WTC11 (cell line): ENCODE measurements around the gene TNRC18. TPM values are rescaled to one million over a fixed set of nuclear protein-coding genes. Genes with fewer than 3 reads are reported as not detected.
"Not testable (repeated sequence)": the region's sequence is repeated elsewhere in the genome, so short reads cannot be mapped to it uniquely, and the experiment has no call there.

Source experiments
- ATAC-seq: fragments of 200-7000 bp; cut with Tn5 transposase; 2 replicates; pipeline ENCODE4 v1.10.0; 2021; ENCODE audit warnings: mild to moderate bottlenecking, moderate library complexity
- CTCF ChIA-PET: fragments of 300-600 bp; sonication (Branson Sonifier 250); formaldehyde crosslinking; loops from one replicate; lab custom pipeline; 2021; ENCODE audit warnings: antibody characterized with exemption; lab: Charles Lee
- POLR2A ChIA-PET: fragments of 350-600 bp; sonication (Branson Sonifier 250); formaldehyde crosslinking; loops from one replicate; lab custom pipeline; 2021; ENCODE audit warnings: antibody characterized with exemption; lab: Charles Lee
- DNase-seq: peaks from one replicate; pipeline ENCODE4 v3.0.0; 2021; ENCODE audit warnings: low spot score
- H3K27ac Mint-ChIP-seq: 2 replicates; pipeline ENCODE4 v1.8.0; 2021; ENCODE audit warnings: mixed read lengths
- H3K27me3 Mint-ChIP-seq: 2 replicates; pipeline ENCODE4 v1.8.0; 2021; ENCODE audit warnings: low read depth, mild to moderate bottlenecking, moderate library complexity, mixed read lengths
- H3K36me3 Mint-ChIP-seq: 2 replicates; pipeline ENCODE4 v1.8.0; 2021; ENCODE audit warnings: mixed read lengths
- H3K4me1 Mint-ChIP-seq: 2 replicates; pipeline ENCODE4 v1.8.0; 2022; ENCODE audit warnings: mixed read lengths
- H3K4me3 Mint-ChIP-seq: 2 replicates; pipeline ENCODE4 v1.8.0; 2021; ENCODE audit warnings: mild to moderate bottlenecking, moderate library complexity, mixed read lengths
- H3K9me3 Mint-ChIP-seq: 2 replicates; pipeline ENCODE4 v1.8.0; 2021; ENCODE audit warnings: mixed read lengths
- ETV6 ChIP-seq: sonication (generic); formaldehyde crosslinking; IDR thresholded peaks from 2 replicates; pipeline ENCODE4 v1.8.1; 2022; ENCODE audit warnings: mild to moderate bottlenecking, missing genetic modification reagents
- GABPB1 ChIP-seq: sonication (generic); formaldehyde crosslinking; IDR thresholded peaks from 2 replicates; pipeline ENCODE4 v1.8.1; 2023; ENCODE audit warnings: mild to moderate bottlenecking, missing genetic modification reagents
- JAZF1 ChIP-seq: fragments of 250-450 bp; sonication (Bioruptor Pico); IDR thresholded peaks from 2 replicates; pipeline ENCODE4 v1.9.0; 2021; ENCODE audit warnings: moderate library complexity, mild to moderate bottlenecking, inconsistent platforms
- NR2C2 ChIP-seq: sonication (generic); formaldehyde crosslinking; IDR thresholded peaks from 2 replicates; pipeline ENCODE4 v1.8.0; 2022; ENCODE audit warnings: mild to moderate bottlenecking, missing genetic modification reagents
- SMAD4 ChIP-seq: sonication (generic); formaldehyde crosslinking; IDR thresholded peaks from 2 replicates; pipeline ENCODE4 v1.8.0; 2022; ENCODE audit warnings: mild to moderate bottlenecking, missing genetic modification reagents
- SP1 ChIP-seq: sonication (generic); formaldehyde crosslinking; conservative IDR thresholded peaks from 2 replicates; pipeline ENCODE4 v1.8.1; 2022; ENCODE audit warnings: missing genetic modification reagents
- TEAD1 ChIP-seq: sonication (generic); formaldehyde crosslinking; IDR thresholded peaks from 2 replicates; pipeline ENCODE4 v1.8.0; 2022; ENCODE audit warnings: mild to moderate bottlenecking, missing genetic modification reagents
- ZNF121 ChIP-seq: sonication (generic); formaldehyde crosslinking; IDR thresholded peaks from 2 replicates; pipeline ENCODE4 v1.8.0; 2023; ENCODE audit warnings: missing genetic modification reagents
- ZNF671 ChIP-seq: fragments of 250-450 bp; sonication (Bioruptor Pico); IDR thresholded peaks from 2 replicates; pipeline ENCODE4 v1.8.0; 2021; ENCODE audit warnings: mild to moderate bottlenecking
- total RNA-seq: library from RNA; stranded (reverse); gene quantifications from 3 replicates; pipeline ENCODE4 v1.2.3, GENCODE V29; 2021
- TF ChIP-seq, protein P1 (sequence below): sonication (generic); formaldehyde crosslinking; IDR thresholded peaks from 2 replicates; pipeline ENCODE4 v1.8.1; 2023; ENCODE audit warnings: mild to moderate bottlenecking, missing genetic modification reagents
- TF ChIP-seq, protein P2 (sequence below): sonication (generic); formaldehyde crosslinking; IDR thresholded peaks from 2 replicates; pipeline ENCODE4 v1.8.1; 2023; ENCODE audit warnings: mild to moderate bottlenecking, missing genetic modification reagents
- TF ChIP-seq, protein P3 (sequence below): sonication (generic); formaldehyde crosslinking; IDR thresholded peaks from 2 replicates; pipeline ENCODE4 v1.8.1; 2022; ENCODE audit warnings: mild to moderate bottlenecking, moderate library complexity, missing genetic modification reagents
- TF ChIP-seq, protein P4 (sequence below): sonication (generic); formaldehyde crosslinking; IDR thresholded peaks from 2 replicates; pipeline ENCODE4 v1.8.1; 2023; ENCODE audit warnings: mild to moderate bottlenecking, missing genetic modification reagents, moderate library complexity
- TF ChIP-seq, protein P5 (sequence below): sonication (generic); formaldehyde crosslinking; IDR thresholded peaks from 2 replicates; pipeline ENCODE4 v1.8.0; 2022; ENCODE audit warnings: mild to moderate bottlenecking, missing genetic modification reagents

The TNRC18 gene
- total RNA-seq, 1 experiment from 2014 or later = 55.0 TPM

DNA sequence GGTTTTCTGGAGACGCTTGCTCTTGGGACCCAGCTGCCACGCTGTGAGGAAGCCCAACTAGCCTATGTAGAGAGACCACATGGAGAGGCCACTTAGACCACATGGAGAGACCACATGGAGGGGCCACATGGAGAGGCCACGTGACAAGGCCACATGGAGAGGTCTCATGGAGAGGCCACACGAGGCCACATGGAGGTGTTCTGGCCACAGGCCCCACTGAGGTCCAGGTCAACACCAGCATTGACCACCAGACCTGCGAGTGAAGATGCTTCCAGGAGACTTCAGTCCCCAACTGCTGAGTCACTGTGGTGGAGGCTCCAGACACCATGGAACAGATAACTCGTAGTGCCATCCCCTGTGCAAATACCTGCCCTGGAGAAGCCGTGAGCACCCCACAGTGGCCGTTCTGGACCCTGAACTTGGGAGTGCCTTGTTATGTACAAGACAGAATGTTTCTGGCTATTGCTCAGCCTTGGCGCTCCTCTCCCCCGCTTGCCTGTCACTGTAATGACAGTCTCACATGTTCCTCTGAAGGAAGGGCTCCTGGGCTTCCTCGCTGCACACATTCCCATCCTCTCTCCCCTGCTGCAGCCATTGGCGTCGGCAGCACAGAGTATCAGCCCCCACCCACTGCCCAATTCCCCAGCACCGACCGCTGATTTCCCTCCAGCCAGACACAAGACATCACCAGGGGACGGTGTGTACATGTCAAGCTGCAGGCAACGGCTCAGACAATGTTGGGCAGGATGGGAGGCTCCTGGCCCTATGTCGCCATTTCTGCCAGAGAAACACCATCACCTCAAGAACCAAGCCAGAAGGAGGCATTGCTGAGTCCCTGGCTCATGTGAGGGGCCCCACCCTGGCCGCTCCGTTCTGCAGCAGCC lies 49.0 kb upstream of the TNRC18 start:
- Mint-ChIP-seq H3K27me3 (no peaks in the 10 kb centered on the region), H3K9me3 (no peaks in the 10 kb centered on the region), H3K27ac (peak overlapping the region; percentile 40; the same call in 1 of the 2 replicates), H3K4me1 (peaks cover 11% of the 10 kb centered on the region), H3K36me3 (no peaks in the 10 kb centered on the region)
- DNase-seq = no peak
- POLR2A ChIA-PET = no interaction called here
- ATAC-seq = no peak
- TF ChIP-seq, protein P1, sequence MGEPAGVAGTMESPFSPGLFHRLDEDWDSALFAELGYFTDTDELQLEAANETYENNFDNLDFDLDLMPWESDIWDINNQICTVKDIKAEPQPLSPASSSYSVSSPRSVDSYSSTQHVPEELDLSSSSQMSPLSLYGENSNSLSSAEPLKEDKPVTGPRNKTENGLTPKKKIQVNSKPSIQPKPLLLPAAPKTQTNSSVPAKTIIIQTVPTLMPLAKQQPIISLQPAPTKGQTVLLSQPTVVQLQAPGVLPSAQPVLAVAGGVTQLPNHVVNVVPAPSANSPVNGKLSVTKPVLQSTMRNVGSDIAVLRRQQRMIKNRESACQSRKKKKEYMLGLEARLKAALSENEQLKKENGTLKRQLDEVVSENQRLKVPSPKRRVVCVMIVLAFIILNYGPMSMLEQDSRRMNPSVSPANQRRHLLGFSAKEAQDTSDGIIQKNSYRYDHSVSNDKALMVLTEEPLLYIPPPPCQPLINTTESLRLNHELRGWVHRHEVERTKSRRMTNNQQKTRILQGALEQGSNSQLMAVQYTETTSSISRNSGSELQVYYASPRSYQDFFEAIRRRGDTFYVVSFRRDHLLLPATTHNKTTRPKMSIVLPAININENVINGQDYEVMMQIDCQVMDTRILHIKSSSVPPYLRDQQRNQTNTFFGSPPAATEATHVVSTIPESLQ (CRISPR knock-in tag) = no peak
- TF ChIP-seq GABPB1 (no peak), ZNF671 (CRISPR knock-in tag) (no peak), NR2C2 (no peak), ETV6 (CRISPR knock-in tag) (no peak), SMAD4 (no peak), SP1 (CRISPR knock-in tag) (no peak)
- TF ChIP-seq, protein P2, sequence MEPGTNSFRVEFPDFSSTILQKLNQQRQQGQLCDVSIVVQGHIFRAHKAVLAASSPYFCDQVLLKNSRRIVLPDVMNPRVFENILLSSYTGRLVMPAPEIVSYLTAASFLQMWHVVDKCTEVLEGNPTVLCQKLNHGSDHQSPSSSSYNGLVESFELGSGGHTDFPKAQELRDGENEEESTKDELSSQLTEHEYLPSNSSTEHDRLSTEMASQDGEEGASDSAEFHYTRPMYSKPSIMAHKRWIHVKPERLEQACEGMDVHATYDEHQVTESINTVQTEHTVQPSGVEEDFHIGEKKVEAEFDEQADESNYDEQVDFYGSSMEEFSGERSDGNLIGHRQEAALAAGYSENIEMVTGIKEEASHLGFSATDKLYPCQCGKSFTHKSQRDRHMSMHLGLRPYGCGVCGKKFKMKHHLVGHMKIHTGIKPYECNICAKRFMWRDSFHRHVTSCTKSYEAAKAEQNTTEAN (CRISPR knock-in tag) = no peak
- TF ChIP-seq, protein P3, sequence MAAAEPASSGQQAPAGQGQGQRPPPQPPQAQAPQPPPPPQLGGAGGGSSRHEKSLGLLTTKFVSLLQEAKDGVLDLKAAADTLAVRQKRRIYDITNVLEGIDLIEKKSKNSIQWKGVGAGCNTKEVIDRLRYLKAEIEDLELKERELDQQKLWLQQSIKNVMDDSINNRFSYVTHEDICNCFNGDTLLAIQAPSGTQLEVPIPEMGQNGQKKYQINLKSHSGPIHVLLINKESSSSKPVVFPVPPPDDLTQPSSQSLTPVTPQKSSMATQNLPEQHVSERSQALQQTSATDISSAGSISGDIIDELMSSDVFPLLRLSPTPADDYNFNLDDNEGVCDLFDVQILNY (CRISPR knock-in tag) = no peak
- TF ChIP-seq, all 79 proteins: peak for 0
- CTCF ChIA-PET = interaction anchor here (0.7 kb wide), 1 partner anchor 27 kb away, joined by 4 read pairs; no protein-coding TSS in a partner anchor
- no peak overlapping the region for H3K4me3 Mint-ChIP-seq

- H3K27me3 Mint-ChIP-seq, H3K27ac Mint-ChIP-seq, H3K9me3 Mint-ChIP-seq, POLR2A ChIA-PET, ATAC-seq, H3K4me1 Mint-ChIP-seq, H3K36me3 Mint-ChIP-seq, H3K4me3 Mint-ChIP-seq, DNase-seq: not testable (repeated sequence)
- TF ChIP-seq ZNF121 (CRISPR knock-in tag) = peak; percentile 72
- CTCF ChIA-PET = interaction anchor here (1.2 kb wide), 1 partner anchor 21 kb away, joined by 3 read pairs; no protein-coding TSS in a partner anchor
Measured at GRCh38 chr7:5471623-5472022, 48.0 kb upstream of the TNRC18 start.

DNA sequence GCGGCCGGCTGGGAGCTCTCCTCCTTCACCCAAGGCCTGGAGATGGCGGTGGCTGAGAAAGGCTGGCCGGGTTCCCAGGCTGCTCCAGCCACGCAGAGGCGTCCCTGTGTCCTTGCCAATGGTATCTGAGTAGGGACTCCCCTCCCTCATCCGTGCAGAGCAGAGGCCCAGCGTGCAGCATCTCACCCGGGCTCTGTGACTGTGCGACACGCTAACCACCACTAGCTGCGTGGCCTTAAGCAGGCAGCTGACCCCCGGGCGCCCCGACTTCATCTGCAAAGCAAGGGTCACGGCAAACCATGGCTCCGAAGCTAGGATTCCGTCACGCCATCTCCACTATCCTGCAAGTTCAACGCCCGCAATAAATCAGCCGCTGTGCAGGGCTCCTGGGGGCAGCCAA lies 47.2 kb upstream of the TNRC18 start:
- ATAC-seq = no peak
- TF ChIP-seq SMAD4 = no peak
- POLR2A ChIA-PET = no interaction called here
- no peak overlapping the region for H3K4me3 Mint-ChIP-seq
- no peak for DNase-seq
- no peaks in the 10 kb centered on the region for H3K9me3 Mint-ChIP-seq
- CTCF ChIA-PET = interaction anchor here (0.7 to 2.4 kb wide), 6 partner anchors 19 to 310 kb away, joined by 3 to 8 read pairs (median 4); partner anchors contain the start of gene RNF216
- H3K27me3 Mint-ChIP-seq = no peaks in the 10 kb centered on the region; the same call in 1 of the 2 replicates
- H3K4me1 Mint-ChIP-seq = no peaks in the 10 kb centered on the region
- no peaks in the 10 kb centered on the region for H3K36me3 Mint-ChIP-seq
- H3K27ac Mint-ChIP-seq = no peak overlapping the region

GRCh38 chr7:5470167-5470532 lies 46.5 kb upstream of the TNRC18 start:
- ChIA-PET POLR2A (no interaction called here), CTCF (interaction anchor here (0.7 to 2.4 kb wide), 7 partner anchors 19 to 311 kb away, joined by 3 to 8 read pairs (median 3); partner anchors contain the start of gene RNF216)
- no peak overlapping the region for H3K4me3 Mint-ChIP-seq
- TF ChIP-seq TEAD1 (CRISPR knock-in tag) = no peak
- TF ChIP-seq JAZF1 (CRISPR knock-in tag) = no peak
- TF ChIP-seq, protein P4, sequence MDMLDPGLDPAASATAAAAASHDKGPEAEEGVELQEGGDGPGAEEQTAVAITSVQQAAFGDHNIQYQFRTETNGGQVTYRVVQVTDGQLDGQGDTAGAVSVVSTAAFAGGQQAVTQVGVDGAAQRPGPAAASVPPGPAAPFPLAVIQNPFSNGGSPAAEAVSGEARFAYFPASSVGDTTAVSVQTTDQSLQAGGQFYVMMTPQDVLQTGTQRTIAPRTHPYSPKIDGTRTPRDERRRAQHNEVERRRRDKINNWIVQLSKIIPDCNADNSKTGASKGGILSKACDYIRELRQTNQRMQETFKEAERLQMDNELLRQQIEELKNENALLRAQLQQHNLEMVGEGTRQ (CRISPR knock-in tag) = no peak
- TF ChIP-seq, protein P5, sequence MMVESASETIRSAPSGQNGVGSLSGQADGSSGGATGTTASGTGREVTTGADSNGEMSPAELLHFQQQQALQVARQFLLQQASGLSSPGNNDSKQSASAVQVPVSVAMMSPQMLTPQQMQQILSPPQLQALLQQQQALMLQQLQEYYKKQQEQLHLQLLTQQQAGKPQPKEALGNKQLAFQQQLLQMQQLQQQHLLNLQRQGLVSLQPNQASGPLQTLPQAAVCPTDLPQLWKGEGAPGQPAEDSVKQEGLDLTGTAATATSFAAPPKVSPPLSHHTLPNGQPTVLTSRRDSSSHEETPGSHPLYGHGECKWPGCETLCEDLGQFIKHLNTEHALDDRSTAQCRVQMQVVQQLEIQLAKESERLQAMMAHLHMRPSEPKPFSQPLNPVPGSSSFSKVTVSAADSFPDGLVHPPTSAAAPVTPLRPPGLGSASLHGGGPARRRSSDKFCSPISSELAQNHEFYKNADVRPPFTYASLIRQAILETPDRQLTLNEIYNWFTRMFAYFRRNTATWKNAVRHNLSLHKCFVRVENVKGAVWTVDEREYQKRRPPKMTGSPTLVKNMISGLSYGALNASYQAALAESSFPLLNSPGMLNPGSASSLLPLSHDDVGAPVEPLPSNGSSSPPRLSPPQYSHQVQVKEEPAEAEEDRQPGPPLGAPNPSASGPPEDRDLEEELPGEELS (CRISPR knock-in tag) = 0 out of 2 replicates have a peak, but pooled peaks have one; percentile 10
- TF ChIP-seq, protein P2 (CRISPR knock-in tag) = no peak
- DNase-seq = peak; percentile 36
- no peak overlapping the region for H3K27ac Mint-ChIP-seq
- no peaks in the 10 kb centered on the region for H3K9me3 Mint-ChIP-seq
- ATAC-seq = peak; percentile 38; the same call in 1 of the 2 replicates
- H3K27me3 Mint-ChIP-seq = no peaks in the 10 kb centered on the region; the same call in 1 of the 2 replicates
- H3K36me3 Mint-ChIP-seq = no peaks in the 10 kb centered on the region
- no peaks in the 10 kb centered on the region for H3K4me1 Mint-ChIP-seq
